Measurements from ENCODE around the gene TSPAN8.
"Not testable (repeated sequence)": the region's sequence is repeated elsewhere in the genome, so short reads cannot be mapped to it uniquely, and the experiment has no call there.

Gene TSPAN8

DNA sequence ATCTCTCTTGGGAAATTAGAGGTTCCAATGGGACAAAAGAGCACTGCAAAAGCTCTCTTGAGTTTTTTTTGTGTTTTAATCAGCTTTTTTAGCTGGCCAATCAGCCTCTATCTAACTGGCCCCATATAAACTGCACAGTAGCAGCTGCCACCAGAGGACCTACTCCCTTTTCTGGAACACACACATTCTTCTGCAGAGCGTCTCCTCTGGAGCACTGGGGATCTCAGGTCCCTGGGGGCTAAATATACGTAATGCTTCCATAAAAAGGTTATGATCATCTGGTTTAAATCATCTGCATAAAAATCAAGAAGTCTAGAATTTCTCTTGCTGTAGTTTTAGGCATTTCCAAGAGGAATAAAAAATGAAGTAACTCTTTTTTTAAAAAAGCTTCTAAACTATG, 32.3 kb downstream of the TSPAN8 start:
- DNase-seq: no peak

DNA sequence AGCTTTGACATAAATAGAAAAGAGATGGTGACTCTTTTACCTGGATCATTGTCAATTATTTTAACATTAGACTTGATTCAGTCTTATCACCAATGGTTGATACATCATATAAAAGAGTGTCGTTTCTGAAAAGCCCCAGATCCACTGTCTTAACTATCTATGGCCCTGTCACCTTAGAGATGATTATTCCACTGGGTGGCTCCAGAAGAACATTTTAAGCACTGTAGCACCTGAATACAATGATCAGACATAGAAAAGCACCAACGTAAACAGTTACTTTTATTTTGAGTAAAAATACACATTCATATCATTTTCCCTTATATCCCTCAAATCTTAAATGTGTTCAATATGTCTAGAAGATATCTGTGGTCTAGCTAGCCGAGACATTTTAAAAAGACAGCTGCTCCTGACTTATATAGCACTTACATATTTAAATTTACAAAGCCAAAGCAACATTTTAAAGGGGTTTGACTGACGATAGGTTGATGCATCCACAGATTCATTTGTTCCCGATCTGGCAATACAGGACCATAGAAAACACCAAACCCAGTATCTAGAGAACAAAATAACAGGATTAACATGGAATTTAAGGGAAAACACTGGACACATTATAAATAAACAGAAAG, 32.9 kb downstream of the TSPAN8 start:
- DNase-seq: no peak

DNA sequence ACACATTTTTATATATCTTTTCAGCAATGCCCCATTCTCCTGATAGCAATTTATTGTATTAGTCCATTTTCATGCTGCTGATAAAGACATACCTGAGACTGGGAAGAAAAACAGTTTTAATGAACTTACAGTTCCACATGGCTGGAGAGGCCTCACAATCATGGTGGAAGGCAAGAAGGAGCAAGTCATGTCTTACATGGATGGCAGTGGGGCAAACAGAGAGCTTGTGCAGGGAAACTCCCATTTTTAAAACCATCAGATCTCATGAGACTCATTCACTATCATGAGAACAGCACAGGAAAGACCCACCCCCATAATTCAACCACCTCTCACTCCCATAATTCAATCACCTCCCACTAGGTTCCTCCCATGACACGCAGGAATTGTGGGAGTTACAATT, 44.7 kb downstream of the TSPAN8 start:
- not testable (repeated sequence) for DNase-seq

DNA sequence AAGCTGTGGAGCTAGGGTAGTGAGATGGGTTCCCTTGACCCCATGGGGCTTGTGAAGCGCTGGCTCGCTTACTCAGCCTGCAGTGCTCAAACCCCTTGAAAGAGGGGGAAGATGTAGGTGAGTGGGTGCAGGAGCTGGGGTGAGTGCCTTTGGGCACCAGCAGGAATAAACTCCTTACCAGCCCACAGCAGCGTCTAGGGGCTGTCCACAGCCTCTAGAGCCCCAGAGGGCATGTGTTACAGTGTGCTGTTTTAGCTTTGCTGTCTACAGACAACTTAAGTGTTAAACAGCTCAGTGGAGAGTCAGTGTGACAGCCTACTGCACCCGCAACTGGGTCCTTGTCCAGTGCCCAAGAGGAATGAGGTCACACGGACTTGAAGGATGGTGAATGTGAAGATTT, 48.0 kb downstream of the TSPAN8 start:
- DNase-seq: no peak

DNA sequence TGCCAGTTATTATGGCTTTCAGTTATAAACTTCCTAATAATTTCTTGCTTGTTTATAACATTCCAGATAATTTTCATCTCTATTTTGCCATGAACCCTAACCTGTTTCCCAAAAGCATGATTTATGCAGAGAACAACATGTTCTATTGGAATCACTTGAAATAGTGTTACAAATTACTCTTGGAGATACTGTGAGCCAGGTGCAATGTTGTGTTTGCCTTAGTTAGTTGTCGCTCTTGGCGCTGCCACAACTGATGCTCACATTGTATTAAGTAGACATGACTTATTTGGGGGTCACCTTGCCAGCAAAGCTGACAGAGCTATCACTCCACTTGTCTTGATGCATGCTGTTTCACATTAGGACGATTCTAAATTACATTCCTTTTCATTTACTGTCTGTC, 49.4 kb downstream of the TSPAN8 start:
- no peak for DNase-seq

DNA sequence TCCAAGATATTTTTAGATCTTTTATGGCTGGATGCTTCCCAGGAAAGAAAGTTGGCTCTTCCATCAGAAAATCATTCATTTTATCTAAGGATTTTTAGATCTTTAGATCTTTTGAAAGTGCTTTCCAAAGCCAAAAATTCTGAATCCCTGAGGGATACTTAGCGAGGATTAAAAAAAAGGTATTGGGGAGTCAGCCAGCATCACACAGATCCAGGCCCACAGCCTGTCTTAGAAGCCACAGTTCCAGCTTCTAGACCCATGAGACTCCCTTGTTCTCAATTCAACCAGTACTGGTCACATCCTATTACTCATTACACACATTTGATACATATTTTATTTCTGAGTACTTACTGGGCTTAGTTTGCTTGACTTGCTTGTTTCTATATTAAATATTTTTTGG, 49.9 kb downstream of the TSPAN8 start:
- no peak for DNase-seq

DNA sequence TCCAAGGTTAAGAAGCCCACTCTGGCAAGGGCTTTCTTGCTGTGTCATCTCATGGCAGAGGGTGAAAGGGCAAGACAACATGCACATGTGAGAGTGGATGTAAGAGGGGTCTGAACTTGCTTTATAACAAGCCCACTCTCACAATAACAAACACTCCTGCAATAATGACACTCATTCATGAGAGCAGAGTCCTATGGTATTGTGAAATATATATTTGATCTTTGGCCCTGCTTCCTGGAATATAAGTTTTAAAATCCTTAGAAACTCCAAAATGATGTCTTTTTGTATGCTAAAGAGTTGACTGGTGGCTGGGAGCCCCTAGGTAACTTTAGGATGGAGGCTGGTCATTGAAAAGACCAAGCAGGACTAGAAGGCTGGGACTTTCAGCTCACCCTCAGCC, 51.8 kb downstream of the TSPAN8 start:
- DNase-seq: no peak

DNA sequence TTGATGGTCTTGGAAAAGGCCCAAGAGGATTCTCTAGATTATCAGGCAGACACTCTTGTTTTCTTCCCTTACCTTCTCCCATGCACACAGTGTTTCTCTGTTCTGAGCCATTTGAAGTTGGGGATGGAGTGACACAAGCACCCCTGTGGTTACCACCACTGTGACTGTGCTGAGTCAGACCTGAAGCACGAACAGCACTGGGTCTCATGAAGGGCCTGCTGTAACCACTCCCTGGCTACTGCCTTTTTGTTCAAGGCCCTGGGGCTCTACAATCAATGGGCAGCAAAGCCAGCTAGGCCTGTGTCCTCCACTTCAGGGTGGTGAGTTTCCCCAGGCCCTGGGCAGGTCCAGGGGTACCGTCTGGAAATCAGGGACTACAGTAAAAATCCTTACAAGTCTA, 65.5 kb downstream of the TSPAN8 start:
- DNase-seq: no peak

DNA sequence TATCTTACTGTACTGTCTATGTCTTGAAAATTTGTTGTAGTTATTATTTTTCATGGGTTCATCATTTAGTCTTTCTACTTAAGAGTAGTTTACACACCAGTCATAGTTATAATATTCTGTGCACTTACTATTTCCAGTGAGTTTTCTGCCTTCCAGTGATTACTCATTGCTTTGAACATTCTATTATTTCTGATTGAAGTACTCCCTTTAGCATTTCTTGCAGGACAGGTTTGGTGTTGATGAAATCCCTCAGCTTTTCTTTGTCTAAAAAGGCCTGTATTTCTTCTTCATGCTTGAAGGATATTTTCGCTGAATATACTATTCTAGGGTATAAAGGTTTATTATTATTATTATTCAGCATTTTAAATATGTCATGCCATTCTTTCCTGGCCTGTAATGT, 66.8 kb downstream of the TSPAN8 start:
- DNase-seq: no peak

DNA sequence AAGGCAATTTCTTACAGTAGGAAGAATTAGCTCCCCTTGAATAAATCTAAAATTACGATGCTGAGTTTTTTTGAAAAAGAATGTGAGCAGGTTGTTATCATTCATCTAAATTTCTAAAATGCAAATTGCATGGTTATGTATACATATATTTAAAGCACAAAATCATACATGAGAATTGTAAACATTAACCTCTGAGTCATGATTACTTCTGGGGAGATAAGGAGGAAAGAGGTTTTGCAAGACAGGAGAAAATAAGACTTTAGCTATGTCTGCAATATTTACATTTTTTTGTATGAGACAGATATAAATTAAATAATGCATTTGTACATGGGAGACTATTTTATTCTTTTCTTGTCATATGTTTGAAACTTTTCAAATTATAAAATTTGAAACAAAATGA, 72.2 kb downstream of the TSPAN8 start:
- no peak for DNase-seq

DNA sequence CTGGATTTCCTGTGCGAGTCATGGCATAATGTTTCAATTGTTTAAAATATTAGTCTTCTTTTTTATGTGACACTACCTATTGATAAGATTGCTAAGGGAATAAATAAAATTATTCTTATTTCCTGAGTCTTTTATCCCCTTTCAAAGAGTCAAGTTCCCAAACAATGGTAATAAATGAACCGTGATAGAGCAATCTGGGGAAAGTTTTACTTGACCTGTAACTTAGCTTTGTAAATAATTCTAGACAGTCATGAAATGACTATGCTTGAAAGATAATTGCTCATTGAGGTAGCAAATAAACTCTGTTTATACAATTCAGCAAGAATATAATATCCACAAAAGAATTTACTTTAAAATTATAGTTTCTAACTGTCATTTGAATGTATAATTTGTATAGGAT, 82.1 kb downstream of the TSPAN8 start:
- DNase-seq: no peak

Data from NCI-H1694 treated with DMSO at 0.1 percent for 48 hours (cell line).